GM12878 (cell line): ENCODE measurements around the gene TNIP1. TPM values are rescaled to one million over a fixed set of nuclear protein-coding genes. Genes with fewer than 3 reads are reported as not detected.

Experiments used
- ASH2L ChIP-seq: fragments of 300-600, 200-600 bp; sonication (generic); IDR thresholded peaks from 2 replicates; pipeline ENCODE4 v1.6.1; 2017; ENCODE audit warnings: low read depth, mild to moderate bottlenecking, borderline replicate concordance
- BHLHE40 ChIP-seq, 2 experiments: fragments of 450-650 bp in 1 of 2; IDR thresholded peaks; 2 replicates each; pipeline ENCODE4 v1.6.1; 2011 to 2017; ENCODE audit warnings: low read depth in 2 of 2, borderline replicate concordance in 1 of 2, improper control_type of control experiment in 1 of 2, low read length in 1 of 2, mild to moderate bottlenecking in 1 of 2
- CBFB ChIP-seq: IDR thresholded peaks from 2 replicates; pipeline ENCODE4 v1.6.1; 2016; ENCODE audit warnings: antibody characterized with exemption, low read depth
- CREB1 ChIP-seq: IDR thresholded peaks from 2 replicates; pipeline ENCODE4 v1.6.1; 2012; ENCODE audit warnings: low read depth, mild to moderate bottlenecking, inconsistent platforms
- E2F4 ChIP-seq: IDR thresholded peaks from 2 replicates; pipeline ENCODE4 v1.6.1; 2012; ENCODE audit warnings: low read depth, low read length, improper control_type of control experiment
- E2F8 ChIP-seq: fragments of 450-650 bp; IDR thresholded peaks from 2 replicates; pipeline ENCODE4 v1.6.1; 2018; ENCODE audit warnings: mild to moderate bottlenecking, low read depth, moderate library complexity; ENCODE audit not compliant: partially characterized antibody
- IRF4 ChIP-seq: IDR thresholded peaks from 2 replicates; pipeline ENCODE4 v1.6.1; 2011; ENCODE audit warnings: low read depth, low read length
- KDM1A ChIP-seq: fragments of 200-600 bp; sonication (generic); IDR thresholded peaks from 2 replicates; pipeline ENCODE4 v1.6.1; 2016; ENCODE audit warnings: borderline replicate concordance
- MEF2A ChIP-seq: IDR thresholded peaks from 2 replicates; pipeline ENCODE4 v1.6.1; 2011; ENCODE audit warnings: low read depth, mild to moderate bottlenecking, low read length, moderate library complexity; ENCODE audit not compliant: insufficient read depth
- PAX5 ChIP-seq: IDR thresholded peaks from 2 replicates; pipeline ENCODE4 v1.6.1; 2011; ENCODE audit warnings: low read depth, low read length, borderline replicate concordance
- SREBF2 ChIP-seq: IDR thresholded peaks from 2 replicates; pipeline ENCODE4 v1.6.1; 2012; ENCODE audit warnings: mild to moderate bottlenecking, low read length
- TCF3 ChIP-seq: IDR thresholded peaks from 2 replicates; pipeline ENCODE4 v1.6.1; 2012; ENCODE audit warnings: low read depth, mild to moderate bottlenecking, low read length, borderline replicate concordance; ENCODE audit not compliant: insufficient read depth
- TCF7 ChIP-seq: IDR thresholded peaks from 2 replicates; pipeline ENCODE4 v1.6.1; 2014; ENCODE audit warnings: antibody characterized with exemption, borderline replicate concordance
- USF2 ChIP-seq: IDR thresholded peaks from 2 replicates; pipeline ENCODE4 v1.6.1; 2011; ENCODE audit warnings: low read depth, low read length, improper control_type of control experiment, borderline replicate concordance
- ZBTB33 ChIP-seq: fragments of 450-650 bp; IDR thresholded peaks from 2 replicates; pipeline ENCODE4 v1.6.1; 2017; ENCODE audit warnings: mild to moderate bottlenecking
- ZNF384 ChIP-seq: IDR thresholded peaks from 2 replicates; pipeline ENCODE4 v1.6.1; 2012; ENCODE audit warnings: low read depth, mild to moderate bottlenecking, low read length, improper control_type of control experiment, borderline replicate concordance
- ZNF622 ChIP-seq: fragments of 450-650 bp; IDR thresholded peaks from 2 replicates; pipeline ENCODE4 v1.6.1; 2017; ENCODE audit warnings: mild to moderate bottlenecking, inconsistent platforms
- ZNF687 ChIP-seq: fragments of 450-650 bp; IDR thresholded peaks from 2 replicates; pipeline ENCODE4 v1.6.1; 2017; ENCODE audit warnings: mild to moderate bottlenecking, moderate library complexity
- polyA plus RNA-seq, 11 experiments: library from polyadenylated mRNA; depleted of rRNA in 4 of 11; unstranded in 6 of 11; stranded (reverse) in 5 of 11; fragments of >200 nt; fragmentation: Nextera tagmentation in 4 of 11; fragmentation: Illumina TruSeq in 1 of 11; extraction: Ambion mirVana in 4 of 11; extraction: Trizol in 1 of 11; gene quantifications; 1 replicate in 1 of 11; 2 replicates in 10 of 11; pipeline versions ENCODE4 v1.2.1 to v1.2.3, GENCODE V29; 2011 to 2016; ENCODE audit warnings: inconsistent platforms in 2 of 11, missing spikeins in 2 of 11, low read depth in 1 of 11
- total RNA-seq, 4 experiments: library from RNA; depleted of rRNA in 3 of 4; stranded (reverse); fragments of >200 nt in 3 of 4; fragmentation: Illumina TruSeq in 1 of 4; extraction: Trizol in 1 of 4; gene quantifications; 2 replicates each; pipeline versions ENCODE4 v1.2.1 to v1.2.3, GENCODE V29; 2013 to 2021

TNIP1 gene
- total and polyA plus RNA-seq, 10 of the 15 experiments (the other 5 are each of a cell fraction or from before 2014, with no cell fraction given), result 4.4 to 279 (median 150) TPM

- TF ChIP-seq BHLHE40 (IDR thresholded peaks at IDR 0.05; ENCODE audit: borderline replicate concordance in 1 of 2, low read depth in 2 of 2, low read length in 1 of 2) (peak; percentile 97 to 99), ZNF622 (no peak), CREB1 (peak; percentile 85; the same call in 1 of the 2 replicates), IRF4 (peak; percentile 48; the same call in 1 of the 2 replicates), CBFB (peak; percentile 81; the same call in 1 of the 2 replicates), USF2 (no peak), TCF7 (no peak; the same call in 1 of the 2 replicates), ZBTB33 (no peak), ZNF687 (peak; percentile 90), ZNF384 (0 out of 2 replicates have a peak, but pooled peaks have one; percentile 7), MEF2A (peak; percentile 74; the same call in 1 of the 2 replicates), E2F8 (peak; percentile 32), SREBF2 (no peak), TCF3 (peak; percentile 94), E2F4 (0 out of 2 replicates have a peak, but pooled peaks have one; percentile 39), KDM1A (no peak), PAX5 (peak; percentile 92), ASH2L (no peak)
These were observed 43.3 kb upstream of the TNIP1 start (continued) for GRCh38 chr5:151123897-151124751.
